GM12873 (cell line): ENCODE data around the gene CHID1.

Experiments used
- TF ChIP-seq, protein P1 (sequence below): IDR thresholded peaks from 2 replicates; pipeline ENCODE4 v1.5.1; 2012; ENCODE audit warnings: low read depth, mild to moderate bottlenecking, moderate library complexity, low read length, control low read depth; ENCODE audit not compliant: insufficient read depth; ENCODE audit errors: missing control alignments

CHID1 gene

DNA sequence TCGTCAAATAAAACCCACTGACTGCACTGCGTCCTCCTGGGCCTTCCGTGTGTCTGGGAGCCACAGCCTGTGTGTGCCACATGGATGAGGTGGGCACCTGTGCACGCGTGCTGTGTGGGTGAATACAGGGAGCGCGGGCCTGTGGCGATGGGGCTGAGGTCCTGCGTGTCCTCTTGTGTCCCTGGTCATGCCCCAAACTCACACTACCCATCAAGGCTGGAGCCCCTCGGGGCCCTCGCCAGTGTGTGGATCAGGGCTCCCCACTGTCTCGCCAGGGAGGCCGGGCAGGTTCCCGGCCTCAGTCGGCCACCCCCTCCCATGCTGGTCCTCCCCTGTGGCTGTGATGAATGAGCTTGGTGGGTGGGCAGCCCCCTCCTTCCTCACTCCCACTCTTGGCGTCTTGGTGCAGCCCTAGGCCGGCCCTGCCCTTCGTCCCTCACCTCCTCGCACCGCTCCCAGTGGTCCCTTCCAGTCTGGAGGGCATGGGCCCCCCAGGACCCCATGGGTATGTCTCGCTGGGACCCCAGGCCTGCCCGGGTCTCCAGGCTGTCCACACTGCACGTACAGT lies 78.6 kb downstream of the CHID1 start:
- TF ChIP-seq, protein P1, sequence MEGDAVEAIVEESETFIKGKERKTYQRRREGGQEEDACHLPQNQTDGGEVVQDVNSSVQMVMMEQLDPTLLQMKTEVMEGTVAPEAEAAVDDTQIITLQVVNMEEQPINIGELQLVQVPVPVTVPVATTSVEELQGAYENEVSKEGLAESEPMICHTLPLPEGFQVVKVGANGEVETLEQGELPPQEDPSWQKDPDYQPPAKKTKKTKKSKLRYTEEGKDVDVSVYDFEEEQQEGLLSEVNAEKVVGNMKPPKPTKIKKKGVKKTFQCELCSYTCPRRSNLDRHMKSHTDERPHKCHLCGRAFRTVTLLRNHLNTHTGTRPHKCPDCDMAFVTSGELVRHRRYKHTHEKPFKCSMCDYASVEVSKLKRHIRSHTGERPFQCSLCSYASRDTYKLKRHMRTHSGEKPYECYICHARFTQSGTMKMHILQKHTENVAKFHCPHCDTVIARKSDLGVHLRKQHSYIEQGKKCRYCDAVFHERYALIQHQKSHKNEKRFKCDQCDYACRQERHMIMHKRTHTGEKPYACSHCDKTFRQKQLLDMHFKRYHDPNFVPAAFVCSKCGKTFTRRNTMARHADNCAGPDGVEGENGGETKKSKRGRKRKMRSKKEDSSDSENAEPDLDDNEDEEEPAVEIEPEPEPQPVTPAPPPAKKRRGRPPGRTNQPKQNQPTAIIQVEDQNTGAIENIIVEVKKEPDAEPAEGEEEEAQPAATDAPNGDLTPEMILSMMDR, result no peak

DNA sequence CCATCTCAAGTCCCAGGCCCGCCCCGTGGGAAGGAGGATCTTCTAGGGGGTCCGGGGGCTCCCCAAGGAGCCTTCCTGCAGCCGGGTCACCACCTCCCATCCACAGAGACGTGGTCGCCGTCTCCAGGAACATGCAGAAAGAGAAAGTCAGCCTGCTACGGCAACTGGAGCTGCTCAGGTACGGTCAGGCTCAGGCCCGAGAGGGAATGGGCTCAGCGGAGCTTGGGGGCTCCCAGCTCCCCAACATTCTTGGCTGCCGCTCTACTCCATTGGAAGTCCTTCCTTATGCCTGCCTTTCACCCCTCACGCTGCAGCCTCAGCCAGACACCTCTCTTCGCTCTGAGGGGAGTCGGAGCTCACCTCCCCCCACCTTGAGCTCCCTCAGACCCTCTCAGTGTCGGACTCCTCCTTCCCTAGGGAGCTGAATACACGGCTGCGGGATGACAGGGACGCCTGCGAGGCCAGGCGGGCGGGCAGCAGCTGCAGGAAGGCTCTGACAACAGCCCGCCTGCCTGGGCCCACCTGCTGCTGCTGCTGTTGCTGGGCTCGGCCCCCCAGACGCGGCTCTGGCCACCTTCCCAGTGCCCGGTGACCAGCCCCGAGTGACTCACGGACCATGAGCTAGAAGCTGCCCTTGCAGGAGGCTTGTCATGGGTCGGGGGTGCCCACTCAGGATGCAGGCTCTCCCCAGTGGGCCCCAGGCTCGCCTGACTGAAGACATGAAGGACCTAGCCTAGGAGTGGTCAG lies 79.3 kb downstream of the CHID1 start:
- TF ChIP-seq, protein P1, result no peak

DNA sequence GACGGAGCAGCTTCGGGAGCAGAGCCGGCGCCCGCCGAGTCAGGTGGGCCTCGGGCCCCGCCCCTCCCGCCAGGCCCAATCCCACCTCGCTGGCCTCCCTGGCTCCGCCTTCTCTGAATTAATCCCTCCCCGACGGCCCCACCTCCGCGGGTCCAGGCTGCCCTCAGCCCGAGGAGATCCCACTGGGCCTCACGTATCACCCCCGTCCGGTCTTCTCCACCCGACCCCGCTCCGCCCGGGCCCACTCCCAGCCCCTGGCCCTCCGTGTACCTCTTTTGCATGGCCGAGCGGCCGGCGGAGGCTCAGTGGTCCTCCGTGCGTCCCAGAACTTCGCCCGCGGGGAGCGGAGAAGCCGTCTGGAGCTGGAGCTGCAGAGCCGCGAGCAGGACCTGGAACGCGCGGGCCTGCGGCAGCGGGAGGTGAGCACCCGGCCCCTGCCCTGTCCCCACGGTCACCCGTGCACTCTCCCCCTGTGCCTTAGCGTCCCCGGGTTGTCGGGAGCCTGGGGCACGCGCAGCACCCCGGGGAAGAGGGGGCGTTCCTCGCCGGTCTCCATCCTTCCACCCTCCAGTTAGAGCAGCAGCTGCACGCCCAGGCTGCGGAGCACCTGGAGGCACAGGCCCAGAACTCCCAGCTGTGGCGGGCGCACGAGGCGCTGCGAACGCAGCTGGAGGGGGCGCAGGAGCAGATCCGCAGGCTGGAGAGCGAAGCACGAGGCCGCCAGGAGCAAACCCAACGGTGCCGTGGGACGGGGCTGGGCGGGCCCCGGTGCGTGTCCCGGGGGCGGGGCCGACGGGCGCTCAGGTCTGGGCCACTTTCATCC lies 80.1 kb downstream of the CHID1 start:
- TF ChIP-seq, protein P1, result no peak

DNA sequence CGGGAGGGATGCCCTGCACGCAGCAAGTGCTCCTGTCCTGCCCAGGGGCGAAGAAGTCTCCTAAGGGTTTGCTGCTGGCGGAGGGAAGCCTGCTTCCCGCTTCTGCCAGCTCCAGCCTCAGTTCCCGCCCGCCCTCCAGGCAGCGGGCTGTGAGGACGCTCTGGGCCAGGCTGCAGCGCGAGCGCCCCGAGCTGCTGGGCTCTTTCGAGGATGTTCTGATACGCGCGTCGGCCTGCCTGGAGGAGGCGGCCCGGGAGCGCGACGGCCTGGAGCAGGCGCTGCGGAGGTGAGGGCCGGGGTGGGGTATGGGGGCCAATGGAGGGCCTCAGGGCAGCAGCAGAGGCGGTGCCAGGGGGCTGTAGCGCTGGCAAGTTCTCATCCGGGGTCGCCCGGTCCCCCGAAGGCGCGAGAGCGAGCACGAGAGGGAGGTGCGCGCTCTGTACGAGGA lies 80.7 kb downstream of the CHID1 start:
- TF ChIP-seq, protein P1, result no peak

DNA sequence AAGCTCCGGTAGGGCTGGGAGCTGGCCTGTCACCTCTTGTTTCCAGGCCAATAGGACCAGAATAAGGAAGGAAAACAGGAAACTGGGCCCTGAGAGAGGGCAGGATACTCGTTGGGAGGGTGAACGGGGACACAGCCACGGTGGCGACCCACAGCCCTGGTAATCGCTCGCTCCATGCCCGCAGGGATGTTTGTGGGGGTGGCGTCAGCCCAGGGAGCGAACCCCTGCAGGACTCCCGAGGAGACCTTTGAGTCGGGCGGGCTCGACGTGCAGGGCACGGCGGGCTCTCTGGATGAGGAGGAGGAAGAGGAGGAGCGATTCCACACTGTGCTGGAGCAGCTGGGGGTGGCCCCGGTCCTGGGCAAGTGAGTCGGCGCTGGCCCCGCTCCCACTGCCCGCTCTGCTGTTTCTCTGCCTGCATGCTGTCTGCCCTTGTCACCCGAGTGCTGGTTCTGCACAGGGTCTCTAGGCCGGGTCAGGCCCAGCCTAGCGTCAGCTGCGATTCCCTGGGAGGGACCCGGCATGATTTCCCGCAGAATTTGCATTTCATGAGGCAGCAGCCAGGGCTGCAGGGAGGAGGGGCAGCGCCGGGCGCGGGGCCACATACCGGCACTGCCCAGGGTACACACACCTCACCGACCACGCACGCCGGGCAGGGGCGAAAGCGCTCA lies 81.3 kb downstream of the CHID1 start:
- TF ChIP-seq, protein P1, result no peak

DNA sequence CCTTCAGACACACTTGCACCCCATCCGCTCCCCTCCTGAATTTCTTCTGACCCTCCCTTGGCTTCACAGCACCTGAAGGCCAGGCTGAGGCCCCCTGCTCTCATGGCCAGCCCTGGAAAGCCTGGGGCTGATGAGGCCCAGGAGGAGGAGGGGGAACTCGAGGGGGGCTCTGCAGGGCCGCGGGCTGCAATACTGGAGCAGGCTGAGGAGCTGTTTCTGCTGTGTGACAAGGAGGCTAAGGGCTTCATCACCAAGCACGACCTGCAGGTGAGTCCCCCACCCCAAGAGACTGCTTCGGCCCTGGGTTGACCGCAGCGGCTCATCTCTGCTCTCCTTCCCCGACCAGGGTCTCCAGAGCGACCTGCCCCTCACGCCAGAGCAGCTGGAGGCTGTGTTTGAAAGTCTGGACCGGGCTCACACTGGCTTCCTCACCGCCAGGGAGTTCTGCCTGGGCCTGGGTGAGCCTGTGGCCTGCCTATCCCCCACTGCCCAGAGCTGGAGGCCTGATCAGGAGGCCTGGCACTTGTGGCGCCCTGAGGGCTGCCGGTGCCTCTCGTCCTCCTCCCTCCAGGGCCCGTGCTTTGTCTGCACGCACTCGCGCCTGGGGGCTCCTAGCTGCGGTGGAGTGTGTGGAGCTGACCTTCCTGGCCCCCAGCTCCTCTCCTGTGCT lies 82.0 kb downstream of the CHID1 start:
- TF ChIP-seq, protein P1, result no peak

DNA sequence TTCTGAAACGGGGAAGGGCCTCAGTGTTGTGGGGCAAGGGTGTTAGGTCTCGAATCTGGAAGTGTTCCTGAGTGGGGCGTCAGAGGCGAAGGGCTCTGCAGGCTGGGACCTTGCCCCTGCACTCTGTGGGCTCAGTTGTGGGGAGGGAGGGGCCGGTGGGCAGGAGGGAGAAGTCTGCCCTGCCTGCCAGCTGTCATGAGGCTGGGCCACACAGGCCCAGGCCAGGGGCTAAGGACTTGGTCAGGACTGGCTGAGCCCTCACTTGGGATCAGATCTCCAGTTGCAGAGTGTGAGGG lies 82.8 kb downstream of the CHID1 start, which contains the start of gene CRACR2B:
Gene CRACR2B (plus strand): TSS at position 23 of the 296 bp plus-strand sequence. CDS start 689 bp downstream, outside the sequence.
- TF ChIP-seq, protein P1, result no peak
